ENCODE measurements around the gene RHCE. TPM values are rescaled to one million over a fixed set of nuclear protein-coding genes. Genes with fewer than 3 reads are reported as not detected.

RHCE gene
- total and polyA plus RNA-seq, 2 of the 8 experiments (the other 6 are each of a cell fraction or from before 2014, with no cell fraction given), result 0.23 to 0.50 TPM

DNA sequence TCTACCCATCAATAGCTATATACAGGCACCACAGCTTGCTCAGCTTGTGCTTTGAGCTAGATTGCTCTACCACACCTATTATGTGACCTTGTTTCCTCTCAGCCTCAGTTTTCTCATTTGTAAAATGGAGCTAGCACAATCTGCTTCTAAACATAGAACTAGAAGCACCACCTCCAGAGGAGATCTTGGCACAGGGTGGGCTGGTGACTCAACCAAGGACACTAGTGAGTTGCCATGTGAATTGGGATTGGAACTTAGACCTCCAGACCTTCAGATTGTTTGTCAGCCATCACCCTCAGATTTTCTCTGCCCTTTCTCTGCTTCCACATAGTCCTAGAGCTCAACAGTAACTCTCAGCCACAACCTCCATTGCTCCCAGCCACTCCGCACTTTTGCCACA, 7.1 kb upstream of the RHCE start:
- Histone ChIP-seq H3K36me3 (ENCODE audit: control insufficient read depth in 2 of 4, insufficient read depth in 4 of 4, low read length in 3 of 4) (no peaks in the 10 kb centered on the region), H3K79me1 (ENCODE audit: low read depth, low read length) (no peaks in the 10 kb centered on the region), H3K27me3 (replicated peaks in 1 of 4; ENCODE audit: control insufficient read depth in 3 of 4, extremely low read depth in 1 of 4, insufficient read depth in 3 of 4, low read length in 3 of 4) (no peaks in the 10 kb centered on the region; a peak in 2 of 7 replicates), H2AFZ (ENCODE audit: low read length) (no peak overlapping the region), H4K5ac (ENCODE audit: insufficient read length, low read depth, low read length) (no peak overlapping the region), H3K23ac (ENCODE audit: insufficient read length) (no peak overlapping the region), H4K91ac (replicated peaks; ENCODE audit: insufficient read length, low read length) (no peak overlapping the region), H3K9me3 (ENCODE audit: insufficient read depth in 2 of 2, low read depth in 1 of 2, low read length in 1 of 2) (no peaks in the 10 kb centered on the region), H4K20me1 (replicated peaks in 1 of 2; ENCODE audit: control insufficient read depth in 1 of 2, insufficient read depth in 2 of 2, low read length in 2 of 2) (no peaks in the 10 kb centered on the region), H3K9ac (replicated peaks in 1 of 4; ENCODE audit: extremely low read depth in 1 of 4, low read depth in 3 of 4, low read length in 3 of 4) (no peak overlapping the region), H2AK5ac (ENCODE audit: low read depth, low read length) (no peak overlapping the region), H3K14ac (ENCODE audit: insufficient read length) (no peak overlapping the region), H4K8ac (ENCODE audit: extremely low read depth, insufficient read depth, low read length) (no peak overlapping the region), H2BK20ac (ENCODE audit: low read length) (no peak overlapping the region), H3K4me2 (ENCODE audit: insufficient read depth in 1 of 2, low read depth in 2 of 2, low read length in 2 of 2) (no peak overlapping the region), H3K23me2 (ENCODE audit: low read depth, low read length) (peaks cover 3% of the 10 kb centered on the region; the same call in 1 of the 2 replicates), H2BK15ac (ENCODE audit: low read length) (no peak overlapping the region), H2BK12ac (ENCODE audit: low read depth, low read length) (no peak overlapping the region), H2BK120ac (replicated peaks; ENCODE audit: low read depth, low read length) (no peak overlapping the region), H2BK5ac (ENCODE audit: low read depth, low read length) (no peak overlapping the region), H3K18ac (ENCODE audit: extremely low read depth, low read length) (no peak overlapping the region), H3K56ac (replicated peaks; ENCODE audit: insufficient read length, low read depth, low read length) (no peak overlapping the region), H3K27ac (ENCODE audit: low read depth, low read length) (no peak overlapping the region), H3K4ac (replicated peaks; ENCODE audit: insufficient read length, low read depth, low read length) (no peak overlapping the region), H3K79me2 (ENCODE audit: control insufficient read depth in 1 of 2, insufficient read depth in 2 of 2, low read length in 2 of 2) (peaks cover 0 to 12% of the 10 kb centered on the region in 2 experiments; a peak in 2 of 4 replicates), H3K4me3 (ENCODE audit: extremely low read depth in 1 of 4, insufficient read depth in 2 of 4, low read depth in 3 of 4, low read length in 4 of 4) (no peak overlapping the region), H3K4me1 (replicated peaks in 1 of 4; ENCODE audit: control insufficient read depth in 3 of 4, insufficient read depth in 4 of 4, low read length in 3 of 4) (0 out of 7 replicates have a peak, but pooled peaks cover 0 to 3% (median 0%) of the 10 kb centered on the region in 4 experiments)
- POLR2A ChIA-PET (ENCODE audit: partially characterized antibody), result no interaction called here
- CTCF ChIA-PET (ENCODE audit: partially characterized antibody), result interaction anchor here (1.1 to 2.1 kb wide), 5 partner anchors 54 to 182 kb away, joined by 3 to 10 read pairs (median 4); no protein-coding TSS in a partner anchor
- no peak for FAIRE-seq
- DNase-seq (ENCODE audit: low read depth in 1 of 2, low spot score in 2 of 2), result no peak
- no peak for TF ChIP-seq KDM4A (IDR thresholded peaks at IDR 0.05; ENCODE audit: low read depth, low read length, severe bottlenecking)
- TF ChIP-seq, protein P1, sequence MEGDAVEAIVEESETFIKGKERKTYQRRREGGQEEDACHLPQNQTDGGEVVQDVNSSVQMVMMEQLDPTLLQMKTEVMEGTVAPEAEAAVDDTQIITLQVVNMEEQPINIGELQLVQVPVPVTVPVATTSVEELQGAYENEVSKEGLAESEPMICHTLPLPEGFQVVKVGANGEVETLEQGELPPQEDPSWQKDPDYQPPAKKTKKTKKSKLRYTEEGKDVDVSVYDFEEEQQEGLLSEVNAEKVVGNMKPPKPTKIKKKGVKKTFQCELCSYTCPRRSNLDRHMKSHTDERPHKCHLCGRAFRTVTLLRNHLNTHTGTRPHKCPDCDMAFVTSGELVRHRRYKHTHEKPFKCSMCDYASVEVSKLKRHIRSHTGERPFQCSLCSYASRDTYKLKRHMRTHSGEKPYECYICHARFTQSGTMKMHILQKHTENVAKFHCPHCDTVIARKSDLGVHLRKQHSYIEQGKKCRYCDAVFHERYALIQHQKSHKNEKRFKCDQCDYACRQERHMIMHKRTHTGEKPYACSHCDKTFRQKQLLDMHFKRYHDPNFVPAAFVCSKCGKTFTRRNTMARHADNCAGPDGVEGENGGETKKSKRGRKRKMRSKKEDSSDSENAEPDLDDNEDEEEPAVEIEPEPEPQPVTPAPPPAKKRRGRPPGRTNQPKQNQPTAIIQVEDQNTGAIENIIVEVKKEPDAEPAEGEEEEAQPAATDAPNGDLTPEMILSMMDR (IDR thresholded peaks at IDR 0.05; ENCODE audit: control extremely low read depth in 1 of 3, insufficient read depth in 1 of 3, low read depth in 1 of 3, low read length in 3 of 3), result no peak
- TF ChIP-seq SP1 (IDR thresholded peaks at IDR 0.05; ENCODE audit: low read depth, low read length), result no peak
- TF ChIP-seq EZH2 (IDR thresholded peaks at IDR 0.05; ENCODE audit: low read depth, low read length, severe bottlenecking), result no peak
- WGBS, 2 experiments (ENCODE audit: extremely low coverage in 1 of 2, insufficient coverage in 1 of 2, insufficient read length in 1 of 2, insufficient replicate concordance in 2 of 2, low coverage in 1 of 2, low lambda C conversion rate in 2 of 2, missing lambda C conversion rate in 1 of 2), result 81% methylated on average over 1 of the region's 1 CpG; no CpG with 5 or more reads in 1 of the 2 experiments

Data from H1 (cell line).